GM23338 (cell line): ENCODE measurements around the gene NLGN1. TPM values are rescaled to one million over a fixed set of nuclear protein-coding genes. Genes with fewer than 3 reads are reported as not detected.

ENCODE experiments used
- ATAC-seq: fragments of 200-7000 bp; cut with Tn5 transposase; 3 replicates; pipeline ENCODE4 v1.9.1; 2020
- DNase-seq: peaks from one replicate; pipeline ENCODE4 v3.0.0-alpha.2; 2015; ENCODE audit warnings: low spot score
- H2AFZ ChIP-seq: fragments of 200-600 bp; sonication (generic); 2 replicates; pipeline ENCODE4 v1.8.0; 2016; ENCODE audit warnings: antibody characterized with exemption, mild to moderate bottlenecking, moderate library complexity
- H3F3A ChIP-seq: fragments of 200-600 bp; sonication (generic); replicated peaks from 2 replicates; pipeline ENCODE4 v1.8.0; 2017; ENCODE audit warnings: antibody characterized with exemption, mixed run types, low read depth
- H3K27ac ChIP-seq: fragments of 200-600 bp; sonication (generic); 2 replicates; pipeline ENCODE4 v1.6.1; 2016; ENCODE audit warnings: low read depth
- H3K27me3 ChIP-seq: fragments of 200-600 bp; sonication (generic); 2 replicates; pipeline ENCODE4 v1.8.0; 2016; ENCODE audit warnings: mild to moderate bottlenecking, mixed run types, moderate library complexity; ENCODE audit not compliant: insufficient read depth
- H3K36me3 ChIP-seq: fragments of 200-600 bp; sonication (generic); 2 replicates; pipeline ENCODE4 v1.8.0; 2016; ENCODE audit warnings: mild to moderate bottlenecking; ENCODE audit not compliant: insufficient read depth
- H3K4me1 ChIP-seq: fragments of 200-600 bp; sonication (generic); 2 replicates; pipeline ENCODE4 v1.8.0; 2016; ENCODE audit warnings: mild to moderate bottlenecking, moderate library complexity; ENCODE audit not compliant: insufficient read depth
- H3K4me2 ChIP-seq: fragments of 200-600 bp; sonication (generic); 2 replicates; pipeline ENCODE4 v1.7.1; 2017; ENCODE audit warnings: mixed run types
- H3K4me3 ChIP-seq: fragments of 200-600 bp; sonication (generic); 2 replicates; pipeline ENCODE4 v1.6.1; 2016; ENCODE audit warnings: mixed run types
- H3K79me2 ChIP-seq: fragments of 200-600 bp; sonication (generic); replicated peaks from 2 replicates; pipeline ENCODE4 v1.8.0; 2017; ENCODE audit warnings: mild to moderate bottlenecking; ENCODE audit not compliant: insufficient read depth
- H3K9me2 ChIP-seq: fragments of 200-600 bp; sonication (generic); 2 replicates; pipeline ENCODE4 v1.8.0; 2017; ENCODE audit not compliant: insufficient read depth
- H4K20me1 ChIP-seq: fragments of 200-600 bp; sonication (generic); replicated peaks from 2 replicates; pipeline ENCODE4 v1.8.0; 2017; ENCODE audit warnings: mild to moderate bottlenecking; ENCODE audit not compliant: insufficient read depth
- H3K27ac Mint-ChIP-seq: 2 replicates; pipeline ENCODE4 v1.8.0; 2020; ENCODE audit warnings: inconsistent platforms, mild to moderate bottlenecking, moderate library complexity, mixed read lengths
- H3K27me3 Mint-ChIP-seq: 3 replicates; pipeline ENCODE4 v1.8.0; 2022; ENCODE audit warnings: low read depth, mild to moderate bottlenecking, moderate library complexity, mixed read lengths, inconsistent platforms; ENCODE audit not compliant: insufficient read depth, poor library complexity
- H3K36me3 Mint-ChIP-seq: 3 replicates; pipeline ENCODE4 v1.8.0; 2021; ENCODE audit warnings: low read depth, mild to moderate bottlenecking, inconsistent platforms, moderate library complexity, mixed read lengths
- H3K4me1 Mint-ChIP-seq: 3 replicates; pipeline ENCODE4 v1.8.0; 2020; ENCODE audit warnings: mild to moderate bottlenecking, inconsistent platforms, mixed read lengths
- H3K4me3 Mint-ChIP-seq: 3 replicates; pipeline ENCODE4 v1.8.0; 2021; ENCODE audit warnings: moderate library complexity, mild to moderate bottlenecking, inconsistent platforms, mixed read lengths
- H3K9me3 Mint-ChIP-seq: 3 replicates; pipeline ENCODE4 v1.8.0; 2020; ENCODE audit warnings: moderate library complexity, mild to moderate bottlenecking, inconsistent platforms, mixed read lengths
- CREB1 ChIP-seq: fragments of 250-450 bp; sonication (Bioruptor Pico); IDR thresholded peaks from 2 replicates; pipeline ENCODE4 v1.5.0; 2020; ENCODE audit warnings: low read depth, mild to moderate bottlenecking, moderate library complexity
- CTCF ChIP-seq, 2 experiments: fragments of 200-600 bp in 1 of 2; sonication (generic) in 1 of 2; conservative IDR thresholded peaks; 2 replicates each; pipeline versions ENCODE4 v1.5.1 to v1.6.1; 2016 to 2017; ENCODE audit warnings: antibody characterized with exemption in 2 of 2, low read depth in 2 of 2, mild to moderate bottlenecking in 2 of 2, moderate library complexity in 1 of 2
- EZH2phosphoT487 ChIP-seq: fragments of 200-600 bp; sonication (generic); IDR thresholded peaks from one replicate; pipeline ENCODE4 v1.8.1; 2018; ENCODE audit warnings: antibody characterized with exemption; ENCODE audit not compliant: unreplicated experiment
- JUNB ChIP-seq: IDR thresholded peaks from one replicate; pipeline ENCODE4 v1.6.1; 2016; ENCODE audit warnings: antibody characterized with exemption; ENCODE audit not compliant: unreplicated experiment
- NANOG ChIP-seq: IDR thresholded peaks from 2 replicates; pipeline ENCODE4 v1.6.1; 2016; ENCODE audit warnings: antibody characterized with exemption, borderline replicate concordance
- POLR2AphosphoS5 ChIP-seq: IDR thresholded peaks from 2 replicates; pipeline ENCODE4 v1.6.1; 2016; ENCODE audit warnings: antibody characterized with exemption, low read depth
- STAT1 ChIP-seq: IDR thresholded peaks from one replicate; pipeline ENCODE4 v1.6.1; 2016; ENCODE audit warnings: antibody characterized with exemption; ENCODE audit not compliant: unreplicated experiment
- ZNF114 ChIP-seq: fragments of 250-450 bp; sonication (Bioruptor Pico); IDR thresholded peaks from 2 replicates; pipeline ENCODE4 v1.5.0; 2020; ENCODE audit warnings: mild to moderate bottlenecking, moderate library complexity
- ZNF331 ChIP-seq: fragments of 250-450 bp; sonication (Bioruptor Pico); IDR thresholded peaks from 2 replicates; pipeline ENCODE4 v1.5.0; 2020; ENCODE audit warnings: low read depth, mild to moderate bottlenecking, moderate library complexity
- polyA plus RNA-seq: library from polyadenylated mRNA; unstranded; fragments of >200 nt; fragmentation: Nextera tagmentation; extraction: Ambion mirVana; gene quantifications from 2 replicates; pipeline ENCODE4 v1.2.1, GENCODE V29; 2016
- total RNA-seq: library from RNA; depleted of rRNA; stranded (reverse); fragments of >200 nt; shearing (Covaris generic); gene quantifications from 2 replicates; pipeline ENCODE4 v1.2.3, GENCODE V29; 2014
- TF ChIP-seq, protein P1 (sequence below): IDR thresholded peaks from 2 replicates; pipeline ENCODE4 v1.6.1; 2016; ENCODE audit warnings: antibody characterized with exemption
- TF ChIP-seq, protein P2 (sequence below): IDR thresholded peaks from one replicate; pipeline ENCODE4 v1.6.1; 2018; ENCODE audit warnings: antibody characterized with exemption; ENCODE audit not compliant: unreplicated experiment
- TF ChIP-seq, protein P3 (sequence below): fragments of 250-450 bp; sonication (Bioruptor Pico); IDR thresholded peaks from 2 replicates; pipeline ENCODE4 v1.5.0; 2020; ENCODE audit warnings: mild to moderate bottlenecking, moderate library complexity

The NLGN1 gene
- total and polyA plus RNA-seq, 2 experiments from 2014 or later = 6.5 to 18.6 TPM

DNA sequence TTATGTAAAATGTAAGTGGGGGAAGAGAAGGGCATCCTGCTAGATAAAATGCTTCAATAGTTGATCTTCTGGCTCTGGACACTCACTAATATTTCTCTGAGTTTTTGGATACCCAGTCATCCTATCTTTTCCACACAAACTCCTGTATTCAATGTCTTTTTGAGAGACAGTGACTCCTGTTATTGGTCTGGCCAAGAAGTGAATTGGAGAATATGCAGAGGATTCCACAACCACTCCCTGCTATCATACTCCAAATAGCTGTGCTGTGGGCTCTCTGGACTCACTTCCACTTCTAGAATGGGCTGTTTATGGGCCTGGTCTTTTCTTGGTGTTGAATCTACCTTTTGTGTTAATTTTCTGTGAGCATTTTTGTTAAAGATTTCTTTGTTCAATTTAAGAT, 376.8 kb downstream of the NLGN1 start (continued):
- TF ChIP-seq, protein P1, sequence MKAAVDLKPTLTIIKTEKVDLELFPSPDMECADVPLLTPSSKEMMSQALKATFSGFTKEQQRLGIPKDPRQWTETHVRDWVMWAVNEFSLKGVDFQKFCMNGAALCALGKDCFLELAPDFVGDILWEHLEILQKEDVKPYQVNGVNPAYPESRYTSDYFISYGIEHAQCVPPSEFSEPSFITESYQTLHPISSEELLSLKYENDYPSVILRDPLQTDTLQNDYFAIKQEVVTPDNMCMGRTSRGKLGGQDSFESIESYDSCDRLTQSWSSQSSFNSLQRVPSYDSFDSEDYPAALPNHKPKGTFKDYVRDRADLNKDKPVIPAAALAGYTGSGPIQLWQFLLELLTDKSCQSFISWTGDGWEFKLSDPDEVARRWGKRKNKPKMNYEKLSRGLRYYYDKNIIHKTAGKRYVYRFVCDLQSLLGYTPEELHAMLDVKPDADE = no peak
- TF ChIP-seq ZNF114 (CRISPR knock-in tag) (no peak), JUNB (no peak), STAT1 (no peak), EZH2phosphoT487 (no peak)
- TF ChIP-seq, protein P2, sequence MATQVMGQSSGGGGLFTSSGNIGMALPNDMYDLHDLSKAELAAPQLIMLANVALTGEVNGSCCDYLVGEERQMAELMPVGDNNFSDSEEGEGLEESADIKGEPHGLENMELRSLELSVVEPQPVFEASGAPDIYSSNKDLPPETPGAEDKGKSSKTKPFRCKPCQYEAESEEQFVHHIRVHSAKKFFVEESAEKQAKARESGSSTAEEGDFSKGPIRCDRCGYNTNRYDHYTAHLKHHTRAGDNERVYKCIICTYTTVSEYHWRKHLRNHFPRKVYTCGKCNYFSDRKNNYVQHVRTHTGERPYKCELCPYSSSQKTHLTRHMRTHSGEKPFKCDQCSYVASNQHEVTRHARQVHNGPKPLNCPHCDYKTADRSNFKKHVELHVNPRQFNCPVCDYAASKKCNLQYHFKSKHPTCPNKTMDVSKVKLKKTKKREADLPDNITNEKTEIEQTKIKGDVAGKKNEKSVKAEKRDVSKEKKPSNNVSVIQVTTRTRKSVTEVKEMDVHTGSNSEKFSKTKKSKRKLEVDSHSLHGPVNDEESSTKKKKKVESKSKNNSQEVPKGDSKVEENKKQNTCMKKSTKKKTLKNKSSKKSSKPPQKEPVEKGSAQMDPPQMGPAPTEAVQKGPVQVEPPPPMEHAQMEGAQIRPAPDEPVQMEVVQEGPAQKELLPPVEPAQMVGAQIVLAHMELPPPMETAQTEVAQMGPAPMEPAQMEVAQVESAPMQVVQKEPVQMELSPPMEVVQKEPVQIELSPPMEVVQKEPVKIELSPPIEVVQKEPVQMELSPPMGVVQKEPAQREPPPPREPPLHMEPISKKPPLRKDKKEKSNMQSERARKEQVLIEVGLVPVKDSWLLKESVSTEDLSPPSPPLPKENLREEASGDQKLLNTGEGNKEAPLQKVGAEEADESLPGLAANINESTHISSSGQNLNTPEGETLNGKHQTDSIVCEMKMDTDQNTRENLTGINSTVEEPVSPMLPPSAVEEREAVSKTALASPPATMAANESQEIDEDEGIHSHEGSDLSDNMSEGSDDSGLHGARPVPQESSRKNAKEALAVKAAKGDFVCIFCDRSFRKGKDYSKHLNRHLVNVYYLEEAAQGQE = no peak

DNA sequence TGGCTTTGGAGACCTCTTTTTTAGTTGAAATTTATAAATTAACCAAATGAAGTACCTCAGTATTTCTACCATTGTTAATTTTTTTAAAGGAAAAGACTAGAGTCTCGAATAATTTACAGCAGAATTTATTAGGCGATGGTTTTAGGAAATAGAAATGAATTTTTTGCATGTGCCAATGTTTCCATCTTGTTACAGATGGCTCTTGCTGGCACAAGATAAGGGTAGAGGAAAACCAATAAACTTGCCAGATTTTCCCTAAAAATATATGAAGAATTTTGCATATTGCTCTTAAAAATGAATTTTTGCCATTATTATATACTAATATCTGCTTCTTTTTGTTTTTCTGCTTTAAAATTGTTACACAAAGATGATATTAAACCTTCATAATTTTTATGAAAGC, 380.7 kb downstream of the NLGN1 start:
- peaks cover 3% of the 10 kb centered on the region; the same call in 1 of the 2 replicates for H3K4me1 ChIP-seq
- no peaks in the 10 kb centered on the region for H3K36me3 Mint-ChIP-seq
- no peaks in the 10 kb centered on the region for H3K79me2 ChIP-seq
- no peaks in the 10 kb centered on the region for H3K9me3 Mint-ChIP-seq
- H3K4me3 ChIP-seq = no peak overlapping the region
- ATAC-seq (no peak), DNase-seq (no peak)
- TF ChIP-seq, protein P3, sequence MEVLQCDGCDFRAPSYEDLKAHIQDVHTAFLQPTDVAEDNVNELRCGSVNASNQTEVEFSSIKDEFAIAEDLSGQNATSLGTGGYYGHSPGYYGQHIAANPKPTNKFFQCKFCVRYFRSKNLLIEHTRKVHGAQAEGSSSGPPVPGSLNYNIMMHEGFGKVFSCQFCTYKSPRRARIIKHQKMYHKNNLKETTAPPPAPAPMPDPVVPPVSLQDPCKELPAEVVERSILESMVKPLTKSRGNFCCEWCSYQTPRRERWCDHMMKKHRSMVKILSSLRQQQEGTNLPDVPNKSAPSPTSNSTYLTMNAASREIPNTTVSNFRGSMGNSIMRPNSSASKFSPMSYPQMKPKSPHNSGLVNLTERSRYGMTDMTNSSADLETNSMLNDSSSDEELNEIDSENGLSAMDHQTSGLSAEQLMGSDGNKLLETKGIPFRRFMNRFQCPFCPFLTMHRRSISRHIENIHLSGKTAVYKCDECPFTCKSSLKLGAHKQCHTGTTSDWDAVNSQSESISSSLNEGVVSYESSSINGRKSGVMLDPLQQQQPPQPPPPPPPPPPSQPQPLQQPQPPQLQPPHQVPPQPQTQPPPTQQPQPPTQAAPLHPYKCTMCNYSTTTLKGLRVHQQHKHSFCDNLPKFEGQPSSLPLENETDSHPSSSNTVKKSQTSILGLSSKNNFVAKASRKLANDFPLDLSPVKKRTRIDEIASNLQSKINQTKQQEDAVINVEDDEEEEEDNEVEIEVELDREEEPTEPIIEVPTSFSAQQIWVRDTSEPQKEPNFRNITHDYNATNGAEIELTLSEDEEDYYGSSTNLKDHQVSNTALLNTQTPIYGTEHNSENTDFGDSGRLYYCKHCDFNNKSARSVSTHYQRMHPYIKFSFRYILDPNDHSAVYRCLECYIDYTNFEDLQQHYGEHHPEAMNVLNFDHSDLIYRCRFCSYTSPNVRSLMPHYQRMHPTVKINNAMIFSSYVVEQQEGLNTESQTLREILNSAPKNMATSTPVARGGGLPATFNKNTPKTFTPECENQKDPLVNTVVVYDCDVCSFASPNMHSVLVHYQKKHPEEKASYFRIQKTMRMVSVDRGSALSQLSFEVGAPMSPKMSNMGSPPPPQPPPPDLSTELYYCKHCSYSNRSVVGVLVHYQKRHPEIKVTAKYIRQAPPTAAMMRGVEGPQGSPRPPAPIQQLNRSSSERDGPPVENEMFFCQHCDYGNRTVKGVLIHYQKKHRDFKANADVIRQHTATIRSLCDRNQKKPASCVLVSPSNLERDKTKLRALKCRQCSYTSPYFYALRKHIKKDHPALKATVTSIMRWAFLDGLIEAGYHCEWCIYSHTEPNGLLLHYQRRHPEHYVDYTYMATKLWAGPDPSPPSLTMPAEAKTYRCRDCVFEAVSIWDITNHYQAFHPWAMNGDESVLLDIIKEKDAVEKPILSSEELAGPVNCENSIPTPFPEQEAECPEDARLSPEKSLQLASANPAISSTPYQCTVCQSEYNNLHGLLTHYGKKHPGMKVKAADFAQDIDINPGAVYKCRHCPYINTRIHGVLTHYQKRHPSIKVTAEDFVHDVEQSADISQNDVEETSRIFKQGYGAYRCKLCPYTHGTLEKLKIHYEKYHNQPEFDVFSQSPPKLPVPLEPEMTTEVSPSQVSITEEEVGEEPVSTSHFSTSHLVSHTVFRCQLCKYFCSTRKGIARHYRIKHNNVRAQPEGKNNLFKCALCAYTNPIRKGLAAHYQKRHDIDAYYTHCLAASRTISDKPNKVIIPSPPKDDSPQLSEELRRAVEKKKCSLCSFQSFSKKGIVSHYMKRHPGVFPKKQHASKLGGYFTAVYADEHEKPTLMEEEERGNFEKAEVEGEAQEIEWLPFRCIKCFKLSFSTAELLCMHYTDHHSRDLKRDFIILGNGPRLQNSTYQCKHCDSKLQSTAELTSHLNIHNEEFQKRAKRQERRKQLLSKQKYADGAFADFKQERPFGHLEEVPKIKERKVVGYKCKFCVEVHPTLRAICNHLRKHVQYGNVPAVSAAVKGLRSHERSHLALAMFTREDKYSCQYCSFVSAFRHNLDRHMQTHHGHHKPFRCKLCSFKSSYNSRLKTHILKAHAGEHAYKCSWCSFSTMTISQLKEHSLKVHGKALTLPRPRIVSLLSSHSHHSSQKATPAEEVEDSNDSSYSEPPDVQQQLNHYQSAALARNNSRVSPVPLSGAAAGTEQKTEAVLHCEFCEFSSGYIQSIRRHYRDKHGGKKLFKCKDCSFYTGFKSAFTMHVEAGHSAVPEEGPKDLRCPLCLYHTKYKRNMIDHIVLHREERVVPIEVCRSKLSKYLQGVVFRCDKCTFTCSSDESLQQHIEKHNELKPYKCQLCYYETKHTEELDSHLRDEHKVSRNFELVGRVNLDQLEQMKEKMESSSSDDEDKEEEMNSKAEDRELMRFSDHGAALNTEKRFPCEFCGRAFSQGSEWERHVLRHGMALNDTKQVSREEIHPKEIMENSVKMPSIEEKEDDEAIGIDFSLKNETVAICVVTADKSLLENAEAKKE (CRISPR knock-in tag) = no peak
- no peak for TF ChIP-seq ZNF114 (CRISPR knock-in tag)
- no peak for TF ChIP-seq EZH2phosphoT487
- TF ChIP-seq CTCF (conservative IDR thresholded peaks at IDR 0.05; ENCODE audit: low read depth in 2 of 2) = no peak
- TF ChIP-seq ZNF331 (CRISPR knock-in tag) = no peak
- no peak for TF ChIP-seq POLR2AphosphoS5
- no peak for TF ChIP-seq CREB1
- TF ChIP-seq NANOG = no peak
- H3K27me3 ChIP-seq = no peaks in the 10 kb centered on the region
- H3K9me2 ChIP-seq = no peaks in the 10 kb centered on the region
- H3K4me2 ChIP-seq = no peak overlapping the region
- H3K36me3 ChIP-seq = no peaks in the 10 kb centered on the region
- H3K27me3 Mint-ChIP-seq = no peaks in the 10 kb centered on the region
- no peak overlapping the region for H3K27ac ChIP-seq
- H3K4me1 Mint-ChIP-seq = peaks cover 10% of the 10 kb centered on the region
- H4K20me1 ChIP-seq = no peaks in the 10 kb centered on the region
- H2AFZ ChIP-seq = no peak overlapping the region
- H3F3A ChIP-seq = no peaks in the 10 kb centered on the region
- H3K4me3 Mint-ChIP-seq = no peak overlapping the region
- no peak overlapping the region for H3K27ac Mint-ChIP-seq
